GM15510 (cell line): Measurements from ENCODE around the gene ADCY3.

Experiments
- POLR2A ChIP-seq: IDR thresholded peaks from 3 replicates; pipeline ENCODE4 v1.6.1; 2011; ENCODE audit warnings: borderline replicate concordance; ENCODE audit not compliant: insufficient read length; ENCODE audit errors: extremely low read depth

Gene ADCY3

GRCh38 chr2:24858996-24859395 lies 61.0 kb downstream of the ADCY3 start:
- no peak for TF ChIP-seq POLR2A

GRCh38 chr2:24857746-24858145 lies 62.3 kb downstream of the ADCY3 start:
- TF ChIP-seq POLR2A: no peak

GRCh38 chr2:24856791-24857211 lies 63.2 kb downstream of the ADCY3 start:
- TF ChIP-seq POLR2A: no peak

GRCh38 chr2:24855726-24856125 lies 64.3 kb downstream of the ADCY3 start:
- TF ChIP-seq POLR2A: no peak

GRCh38 chr2:24855022-24855622 lies 64.9 kb downstream of the ADCY3 start:
- TF ChIP-seq POLR2A: no peak

GRCh38 chr2:24853996-24854395 lies 66.0 kb downstream of the ADCY3 start:
- TF ChIP-seq POLR2A: no peak

- no peak for TF ChIP-seq POLR2A
These were observed 67.0 kb downstream of the ADCY3 start for GRCh38 chr2:24853046-24853445.

- TF ChIP-seq POLR2A: no peak
These were observed 67.5 kb downstream of the ADCY3 start for GRCh38 chr2:24852431-24853020.

GRCh38 chr2:24852026-24852425 lies 68.0 kb downstream of the ADCY3 start:
- no peak for TF ChIP-seq POLR2A

- no peak for TF ChIP-seq POLR2A
These were observed 69.1 kb downstream of the ADCY3 start for GRCh38 chr2:24850944-24851343.

GRCh38 chr2:24845691-24846090 lies 74.3 kb downstream of the ADCY3 start:
- no peak for TF ChIP-seq POLR2A

- TF ChIP-seq POLR2A: no peak
These were observed 75.9 kb downstream of the ADCY3 start for GRCh38 chr2:24844023-24844685.

- no peak for TF ChIP-seq POLR2A
These were observed 76.6 kb downstream of the ADCY3 start for GRCh38 chr2:24843330-24843860.

GRCh38 chr2:24842081-24843050 lies 77.7 kb downstream of the ADCY3 start:
- TF ChIP-seq POLR2A: no peak

- no peak for TF ChIP-seq POLR2A
These were observed 78.8 kb downstream of the ADCY3 start for GRCh38 chr2:24840962-24841945.
